Stimulated activated CD4-positive, alpha-beta T cell treated with anti-CD3 and anti-CD28 coated beads, Interleukin-15, amount 100 ng/mL, for 24 hours (primary cell): ENCODE data around the gene SIGLEC15.
"Not testable (repeated sequence)": the region's sequence is repeated elsewhere in the genome, so short reads cannot be mapped to it uniquely, and the experiment has no call there.

Experiments
- DNase-seq: peaks from one replicate; pipeline ENCODE4 v3.0.0-alpha.2; 2020

The SIGLEC15 gene

GRCh38 chr18:45847119-45847518, 21.6 kb downstream of the SIGLEC15 start:
- no peak for DNase-seq

- DNase-seq, result not testable (repeated sequence)
Observed at GRCh38 chr18:45848643-45849042, 23.2 kb downstream of the SIGLEC15 start.

DNA sequence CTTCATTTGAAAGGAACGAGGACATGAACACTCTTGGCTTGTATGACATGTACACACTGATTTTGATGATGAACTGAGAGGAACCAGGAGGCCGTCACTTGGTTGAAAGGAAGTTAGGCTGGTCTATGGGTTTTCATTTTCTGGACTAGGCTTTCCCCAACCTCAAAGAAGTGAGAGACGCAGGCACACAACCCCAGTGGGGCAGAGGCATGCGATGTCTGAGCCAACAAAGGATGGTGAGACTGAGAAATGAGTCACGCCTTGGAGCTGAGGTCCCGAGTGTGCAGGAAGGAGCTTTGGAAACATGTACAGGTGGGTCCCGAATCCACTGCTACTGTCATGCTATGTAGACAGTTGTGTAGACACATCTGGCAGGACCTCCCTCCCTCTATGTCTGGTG, 24.1 kb downstream of the SIGLEC15 start:
- DNase-seq, result no peak

DNA sequence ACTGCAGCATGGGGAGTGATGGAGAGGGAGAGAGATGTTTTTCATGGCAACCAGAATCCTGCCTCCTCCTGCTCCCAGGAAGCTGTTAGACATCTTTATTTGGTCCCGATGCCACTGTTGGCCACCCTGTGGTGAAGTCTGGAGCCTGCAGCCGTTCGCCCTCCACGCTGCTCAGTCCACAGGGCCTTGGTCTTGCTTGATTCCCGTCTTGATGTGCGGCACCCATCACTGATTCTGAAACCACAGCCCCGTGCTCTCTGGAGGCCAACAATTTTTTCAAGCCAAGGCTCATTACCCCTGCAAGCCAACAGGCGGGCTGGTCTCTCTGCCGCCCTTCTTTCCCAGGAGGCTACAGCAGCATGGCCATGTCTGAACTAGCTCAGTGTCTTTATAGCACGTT, 24.5 kb downstream of the SIGLEC15 start:
- DNase-seq, result no peak

DNA sequence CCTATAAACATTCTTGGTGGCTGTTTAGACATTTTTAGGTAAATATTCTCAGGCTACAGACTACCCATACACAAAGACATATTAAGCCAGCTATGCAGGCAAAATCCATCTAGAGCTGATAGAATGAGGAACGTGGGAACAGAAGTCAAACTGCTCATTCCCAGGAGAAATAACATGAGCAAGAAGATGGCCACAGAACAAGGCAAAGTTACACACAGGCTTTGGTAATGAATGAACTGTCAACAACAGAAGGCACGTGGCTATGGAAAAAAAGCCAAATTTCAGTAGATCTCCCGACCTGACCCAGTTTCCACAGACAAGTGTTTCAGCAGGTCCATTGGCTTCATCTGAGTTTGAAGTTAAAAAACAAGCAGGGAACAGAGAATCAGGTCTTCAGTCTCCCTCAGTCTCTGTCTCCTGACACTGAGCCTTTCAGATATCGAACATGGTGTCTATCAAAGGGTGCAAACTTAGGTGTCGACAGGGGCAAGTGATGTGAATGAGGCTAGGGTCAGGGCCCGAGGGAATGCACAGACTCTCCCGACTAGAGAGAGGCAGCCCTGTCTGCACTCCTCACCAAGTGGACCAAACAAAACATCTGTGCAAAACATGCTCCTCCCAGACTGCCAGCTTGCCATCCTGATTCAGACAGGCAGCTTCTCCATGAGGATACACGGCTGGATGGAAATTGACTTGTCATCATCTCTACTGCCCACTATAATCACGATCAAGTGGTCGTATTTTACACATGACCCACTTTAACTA, 25.9 kb downstream of the SIGLEC15 start:
- no peak for DNase-seq

DNA sequence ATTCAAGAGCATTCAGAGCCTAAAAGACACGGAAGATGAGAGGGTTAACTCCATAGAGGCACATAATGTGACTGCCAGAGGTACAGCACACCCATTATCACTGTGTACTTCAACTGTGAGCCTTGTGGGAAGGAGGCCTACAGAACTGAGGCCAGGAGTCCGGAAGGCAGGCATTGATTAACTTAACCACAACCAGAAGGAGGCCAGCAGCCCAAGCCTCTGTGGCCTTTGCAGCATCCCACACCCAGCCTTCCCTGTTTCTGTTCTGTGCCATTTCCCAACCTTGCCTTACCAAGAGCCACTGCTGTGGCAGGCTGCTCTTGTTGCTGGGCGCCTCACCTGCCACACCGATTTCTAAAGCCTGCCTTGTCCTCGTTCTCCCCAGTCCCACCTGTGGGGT, 27.2 kb downstream of the SIGLEC15 start:
- DNase-seq, result no peak

DNA sequence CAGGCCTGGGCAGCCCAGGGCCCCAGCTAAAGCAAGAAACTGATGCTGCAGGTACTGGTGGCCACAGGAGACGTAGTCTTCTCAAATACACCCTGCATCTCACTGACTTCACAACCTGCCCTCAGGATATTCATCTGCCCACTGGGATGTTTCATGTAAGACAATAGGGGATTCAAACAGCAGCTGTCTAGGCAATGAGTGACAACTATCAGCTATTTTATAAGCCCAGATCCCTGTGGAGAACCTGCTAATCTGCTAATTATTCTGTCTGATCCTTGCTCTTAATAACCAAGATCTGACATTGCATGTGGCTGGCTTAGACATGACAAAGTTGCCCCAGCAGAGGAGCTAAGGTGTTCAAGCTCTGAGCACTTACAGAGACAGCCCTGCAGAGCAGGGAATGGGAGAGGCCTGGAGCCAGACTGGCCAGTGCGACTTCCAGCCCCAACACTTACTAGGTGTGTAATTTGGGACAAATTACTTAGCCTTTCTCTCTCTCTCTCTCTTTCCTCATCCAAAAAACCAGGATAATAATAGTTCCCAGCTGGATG, 28.6 kb downstream of the SIGLEC15 start:
- DNase-seq, result no peak

DNA sequence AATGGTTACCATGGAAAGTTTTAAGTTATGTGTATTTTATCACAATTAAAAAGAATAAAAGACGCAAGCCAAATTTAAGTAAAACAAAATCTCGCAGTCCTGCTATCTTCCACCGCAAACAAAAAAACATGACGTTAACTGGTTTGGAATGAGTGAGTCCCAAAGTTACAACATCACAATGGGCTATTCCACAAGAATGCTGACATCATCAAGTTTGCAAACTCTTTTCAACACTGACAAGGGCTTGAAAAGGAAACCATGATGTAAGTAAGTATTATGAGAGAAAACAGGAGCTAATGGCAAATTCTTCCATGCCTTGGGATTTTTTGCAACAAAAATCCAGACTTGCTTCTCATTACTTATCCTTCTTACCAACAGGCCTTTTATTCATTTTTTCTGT, 31.1 kb downstream of the SIGLEC15 start:
- DNase-seq, result no peak

GRCh38 chr18:45859334-45859733, 33.9 kb downstream of the SIGLEC15 start:
- no peak for DNase-seq

DNA sequence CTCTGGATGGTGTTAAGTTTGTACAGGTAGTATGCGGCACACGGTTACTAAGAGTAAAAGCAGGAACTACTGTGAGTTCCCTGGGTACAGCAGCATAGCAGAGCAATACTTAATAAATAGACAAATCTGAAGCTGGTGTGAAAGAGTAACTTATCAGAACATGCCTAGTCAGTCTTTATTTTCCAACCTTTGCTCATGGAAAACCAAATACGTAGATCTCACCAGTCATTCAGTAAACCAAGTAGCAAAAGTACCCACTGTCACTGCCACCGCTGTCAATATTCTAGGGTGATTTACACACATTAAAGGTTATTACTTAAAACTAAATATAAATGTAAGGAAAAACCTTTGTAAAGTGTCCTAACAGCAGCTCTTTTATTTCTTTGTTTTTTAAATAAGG, 35.0 kb downstream of the SIGLEC15 start:
- no peak for DNase-seq

- no peak for DNase-seq
Observed at GRCh38 chr18:45860971-45861370, 35.5 kb downstream of the SIGLEC15 start.

DNA sequence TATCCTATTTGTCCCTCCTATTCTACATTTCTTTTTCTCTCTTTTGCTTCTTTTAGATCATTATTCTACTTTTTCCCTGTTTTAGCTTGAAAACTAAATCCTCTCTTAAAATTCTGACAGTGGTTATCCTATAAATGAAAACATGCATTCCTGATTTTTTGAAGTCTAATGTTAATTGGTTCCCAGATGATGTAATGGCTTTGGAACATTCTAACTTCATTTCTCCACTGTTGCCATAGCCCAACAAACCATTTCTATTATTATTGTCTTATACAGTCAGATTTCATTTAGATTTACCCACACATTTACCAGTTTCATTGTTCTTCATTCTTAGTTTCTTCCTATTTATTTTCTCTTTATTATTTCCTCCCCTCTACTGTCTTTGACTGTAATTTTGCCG, 36.5 kb downstream of the SIGLEC15 start:
- DNase-seq, result no peak

DNA sequence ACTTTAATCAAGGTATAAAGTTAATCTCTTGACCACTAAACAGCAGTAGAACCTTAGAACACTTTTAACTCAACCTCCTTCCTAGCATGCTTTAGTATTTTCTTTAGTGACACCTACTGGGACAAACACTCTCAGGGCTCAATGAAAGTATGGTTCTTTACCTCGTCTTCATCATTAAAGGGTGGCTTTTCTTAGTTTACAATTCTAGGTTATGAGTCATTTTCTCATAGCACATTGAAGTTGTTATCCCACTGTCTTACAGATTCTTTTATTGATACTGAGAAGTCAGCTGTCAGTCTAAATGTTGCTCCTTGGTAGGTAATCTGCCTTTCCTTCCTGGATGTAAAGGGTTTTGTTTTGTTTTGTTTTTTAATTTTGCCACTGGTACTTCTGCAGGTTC, 38.0 kb downstream of the SIGLEC15 start:
- no peak for DNase-seq

DNA sequence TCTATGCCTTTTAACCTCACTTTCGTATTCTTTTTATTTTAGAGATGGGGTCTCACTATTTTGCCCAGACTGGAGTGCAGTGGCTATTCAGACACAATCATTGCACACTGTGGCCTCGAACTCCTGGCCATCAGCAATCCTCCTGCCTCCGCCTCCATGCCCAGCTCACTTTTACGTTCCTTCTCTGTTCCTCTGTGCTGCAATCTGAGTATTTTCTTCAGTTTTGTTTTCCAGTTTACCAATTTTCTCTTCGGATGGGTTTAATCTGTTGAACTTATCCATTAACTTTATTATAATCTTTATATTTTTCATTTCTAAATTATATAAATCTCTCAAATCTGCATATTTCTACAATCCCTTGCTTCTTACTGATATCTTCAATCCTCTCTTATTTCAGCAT, 38.6 kb downstream of the SIGLEC15 start:
- DNase-seq, result no peak

- no peak for DNase-seq
Observed at GRCh38 chr18:45865466-45865865, 40.0 kb downstream of the SIGLEC15 start.

DNA sequence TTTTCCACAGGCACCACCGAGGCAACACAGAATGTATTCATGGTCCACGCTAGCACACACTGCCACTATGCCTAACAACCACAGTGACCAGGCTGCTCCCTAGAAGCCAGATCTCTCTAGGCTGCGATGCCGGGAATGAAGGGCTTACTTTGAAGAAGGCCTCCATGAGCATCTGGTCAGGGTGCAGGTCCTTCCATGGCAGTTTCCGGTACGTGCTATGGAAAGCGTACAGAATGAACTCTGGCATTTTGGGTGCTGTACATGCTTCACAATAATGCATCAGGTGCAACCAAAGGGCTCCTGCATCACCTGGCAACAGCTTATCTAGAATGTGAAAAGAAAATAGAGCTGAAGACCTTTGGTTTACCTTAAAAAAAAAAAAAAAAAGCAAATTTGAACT, 44.9 kb downstream of the SIGLEC15 start:
- no peak for DNase-seq

DNA sequence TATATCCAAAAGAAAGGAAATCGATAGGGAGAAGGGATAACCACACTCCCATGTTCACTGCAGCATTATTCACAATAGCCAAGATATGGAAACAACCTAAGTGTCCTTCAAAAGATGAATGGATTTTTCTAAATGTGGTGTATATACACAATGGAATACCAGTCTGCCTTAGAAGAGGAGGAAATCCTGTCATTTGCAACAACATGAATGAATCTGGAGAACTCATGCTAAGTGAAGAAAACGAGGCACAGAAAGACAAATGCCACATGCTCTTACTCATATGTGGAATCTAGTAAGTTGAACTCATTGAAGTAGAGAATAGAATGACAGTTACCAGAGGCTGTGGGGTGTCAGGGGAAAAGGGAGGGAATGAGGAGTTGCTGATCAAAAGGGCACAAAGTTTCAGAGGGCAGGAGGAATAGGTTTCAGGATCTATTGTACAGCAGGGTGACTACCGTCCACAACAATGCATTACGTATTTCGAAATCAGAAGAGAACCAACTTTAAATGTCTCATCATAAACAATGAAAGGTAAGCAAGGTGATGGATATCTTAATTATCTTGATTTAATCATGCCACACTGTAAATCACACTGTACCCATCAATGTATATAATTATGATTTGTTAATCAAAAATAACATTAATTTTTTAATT, 46.1 kb downstream of the SIGLEC15 start:
- DNase-seq, result no peak

GRCh38 chr18:45874491-45875184, 49.2 kb downstream of the SIGLEC15 start:
- peak; percentile 74 for DNase-seq

GRCh38 chr18:45876161-45876560, 50.7 kb downstream of the SIGLEC15 start:
- DNase-seq, result no peak

DNA sequence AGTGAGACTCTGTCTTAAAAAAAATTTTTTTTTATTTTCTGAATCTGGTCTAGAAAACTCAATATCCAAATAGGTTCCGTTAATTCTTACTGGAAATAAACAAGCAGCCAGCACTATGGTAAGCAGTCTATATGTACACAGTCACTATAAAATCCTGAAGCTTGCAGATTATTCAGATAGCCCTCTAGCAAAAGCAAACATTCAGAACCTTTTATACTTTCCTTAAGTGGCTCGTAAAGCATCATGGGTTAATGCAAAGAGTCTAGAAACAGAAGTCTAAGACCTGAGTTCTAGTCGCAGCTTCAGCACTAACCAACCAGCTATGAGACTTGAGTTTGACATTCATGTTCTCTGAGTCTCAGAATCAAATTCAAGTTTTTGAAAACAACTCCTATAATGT, 51.9 kb downstream of the SIGLEC15 start:
- no peak for DNase-seq

- peak; percentile 76 for DNase-seq
Observed at GRCh38 chr18:45879681-45880655, 54.5 kb downstream of the SIGLEC15 start.

GRCh38 chr18:45880876-45881558, 55.5 kb downstream of the SIGLEC15 start:
- no peak for DNase-seq
